Activated T-cell treated with anti-CD3 and anti-CD28 coated beads, Interleukin-2, amount 50 U/mL, for 48 hours (primary cell): ENCODE results near the gene TOPAZ1.

Experiments used
- DNase-seq, 2 experiments: peaks; one replicate each; pipeline ENCODE4 v3.0.0-alpha.2; 2020

TOPAZ1 gene

DNA sequence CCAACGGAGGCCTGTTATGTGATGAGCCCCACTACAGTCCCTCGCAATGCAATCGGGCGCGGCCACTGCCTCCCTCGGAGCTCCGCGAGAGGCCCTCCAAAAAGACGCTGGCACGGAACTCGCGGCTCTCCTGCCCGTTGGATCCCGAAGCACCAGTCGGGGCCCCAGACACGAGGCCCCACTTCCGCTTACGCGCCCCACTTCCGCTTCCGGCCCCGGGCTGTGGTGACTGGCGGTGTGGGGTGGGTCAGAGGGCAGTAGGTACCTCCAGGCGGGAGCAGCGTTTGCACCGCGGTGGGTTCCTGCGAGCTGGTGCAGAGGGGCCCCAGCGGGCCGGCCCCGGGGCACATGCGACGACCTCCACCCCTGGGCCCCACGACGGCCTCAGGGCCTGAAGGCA is at the start of gene TOPAZ1:
TOPAZ1 (plus strand) TSS at position 181 of the 400 bp plus-strand sequence; CDS start at position 349, 168 bp downstream.
- no peak for DNase-seq

DNA sequence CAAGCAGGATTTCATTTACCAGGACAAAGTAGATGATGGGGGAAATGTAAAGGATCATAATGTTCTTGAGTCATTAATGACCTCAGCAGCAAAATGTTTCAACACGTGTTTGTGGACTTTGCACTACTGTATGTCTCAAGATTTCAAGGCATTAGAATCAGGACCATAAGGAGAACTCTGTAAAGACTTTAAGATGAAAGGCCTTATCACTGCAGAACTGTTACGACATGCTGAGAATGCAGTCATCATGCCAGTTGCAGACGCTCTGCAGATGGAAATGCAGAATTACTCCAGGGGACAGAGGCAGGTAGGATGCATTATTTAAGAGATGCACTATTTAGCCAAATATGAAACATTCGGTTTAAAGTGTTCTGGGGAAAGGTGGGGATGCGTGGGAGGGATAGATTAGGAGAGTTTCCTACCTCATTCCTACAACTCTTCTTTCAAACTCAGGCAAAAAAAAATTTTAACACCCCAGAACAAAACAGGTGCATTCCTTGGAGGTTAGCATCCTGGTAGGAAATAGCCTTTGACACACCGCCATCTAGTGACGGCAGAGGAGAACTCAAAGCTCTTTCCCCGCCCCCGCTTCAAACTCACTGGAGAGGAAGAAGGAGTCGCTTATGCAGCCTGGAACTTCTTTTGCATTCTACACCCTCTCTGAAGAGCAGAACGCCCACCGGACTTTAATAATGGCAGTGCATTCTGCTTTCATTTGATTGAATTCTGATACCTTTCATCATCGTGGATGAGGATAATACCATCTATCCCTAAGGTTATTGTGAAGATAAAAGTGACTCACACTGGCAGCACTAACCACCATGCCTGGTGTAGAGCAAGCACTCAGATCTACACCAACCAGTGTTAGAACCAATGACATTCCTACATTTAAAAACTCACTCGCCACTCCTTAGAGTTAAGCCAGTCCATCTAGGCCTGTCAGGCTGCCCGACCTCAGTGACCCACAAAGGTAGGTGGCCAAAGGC is 43.1 kb upstream of the TOPAZ1 start:
- peak; percentile 77 to 80 for DNase-seq

DNA sequence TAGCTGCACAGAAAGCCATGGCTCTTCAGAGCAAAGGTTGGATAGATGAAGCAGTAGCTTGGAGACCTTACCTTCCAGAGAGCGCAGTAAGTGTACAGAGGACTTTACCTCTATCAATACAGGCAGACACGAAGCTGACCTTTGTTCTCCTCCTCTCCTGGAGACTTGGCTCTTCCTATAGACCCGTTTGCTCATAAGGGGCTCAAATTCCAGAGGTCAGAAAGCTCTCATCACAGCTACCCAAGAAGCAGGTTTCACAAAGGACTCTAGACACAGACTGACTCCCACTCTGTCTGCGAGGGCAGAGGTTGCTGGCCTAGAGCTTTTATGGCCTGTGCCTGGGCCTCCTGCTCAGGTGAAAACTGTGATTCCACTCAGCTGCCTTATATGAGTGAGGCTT is 35.4 kb upstream of the TOPAZ1 start:
- DNase-seq, result no peak

DNA sequence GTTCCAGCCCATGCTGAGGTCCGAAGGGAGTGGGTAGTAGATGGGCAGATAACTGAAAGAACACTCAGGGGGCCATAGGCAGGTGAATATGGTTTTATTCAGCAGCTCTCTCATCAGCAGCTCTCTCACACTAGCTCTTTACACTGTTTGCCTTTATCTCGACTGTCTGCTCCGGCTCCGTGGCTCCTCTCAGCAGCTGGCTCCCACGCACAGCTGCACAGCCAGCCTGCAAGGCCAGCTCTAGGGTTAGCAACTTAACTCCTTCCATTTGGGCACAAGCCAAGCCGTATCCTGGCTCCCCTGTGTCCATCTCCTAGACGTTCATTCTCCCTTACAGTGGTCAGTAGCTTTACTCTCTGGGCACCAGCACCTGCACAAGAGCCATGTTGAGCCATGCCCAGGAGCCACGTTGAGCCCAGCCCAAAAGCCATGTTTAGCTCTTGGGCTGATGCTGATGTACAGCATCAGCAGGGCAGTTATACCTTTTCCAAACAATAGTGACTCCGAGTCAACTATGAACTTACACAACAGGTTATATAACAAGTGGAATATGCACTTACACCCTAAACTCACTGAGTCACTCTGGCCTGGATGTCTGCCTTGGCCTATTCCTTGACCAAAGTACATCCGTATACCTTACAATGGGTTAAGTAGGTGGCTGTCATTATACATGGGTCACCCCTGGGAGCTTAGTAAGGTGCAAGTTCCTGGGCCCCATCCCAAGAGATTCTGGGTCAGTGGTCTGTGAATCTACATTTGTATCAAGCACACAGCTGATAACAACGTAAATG is 34.6 kb upstream of the TOPAZ1 start:
- no peak for DNase-seq

DNA sequence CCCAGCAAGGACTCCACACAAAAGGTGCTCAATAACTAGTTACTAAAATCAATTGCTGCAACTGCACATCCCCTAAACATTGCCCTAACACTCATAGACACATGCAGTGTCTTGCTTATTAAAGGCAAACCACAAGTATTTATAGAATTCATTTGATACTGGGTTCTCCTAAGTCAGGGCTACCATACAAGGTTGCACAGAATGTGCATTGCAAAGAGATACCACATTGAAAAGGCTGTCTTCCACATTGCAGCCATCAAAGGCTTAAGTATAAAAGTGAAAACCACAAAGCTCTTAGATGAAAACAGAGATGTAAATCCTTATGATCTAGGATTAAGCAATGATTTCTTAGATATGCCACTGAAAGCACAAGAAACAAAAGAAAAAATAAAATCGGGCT is 33.6 kb upstream of the TOPAZ1 start:
- no peak for DNase-seq

DNA sequence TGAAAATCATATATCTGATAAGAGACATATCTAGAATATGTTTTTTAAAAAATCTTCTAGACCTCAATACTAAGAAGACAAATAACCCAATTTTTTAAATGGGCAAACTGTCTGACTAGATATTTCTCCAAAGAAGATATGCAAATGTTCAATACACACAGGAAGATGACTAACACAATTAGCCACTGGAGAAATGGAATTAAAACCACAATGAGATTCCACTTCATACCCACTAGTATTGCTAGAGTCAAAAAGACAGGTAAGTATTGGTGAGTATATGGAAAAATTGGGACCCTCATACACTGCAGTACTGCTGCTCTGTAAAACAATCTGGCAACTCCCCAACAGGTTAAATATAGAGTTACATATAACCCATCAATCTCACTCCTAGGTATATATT is 33.1 kb upstream of the TOPAZ1 start:
- DNase-seq, result no peak

DNA sequence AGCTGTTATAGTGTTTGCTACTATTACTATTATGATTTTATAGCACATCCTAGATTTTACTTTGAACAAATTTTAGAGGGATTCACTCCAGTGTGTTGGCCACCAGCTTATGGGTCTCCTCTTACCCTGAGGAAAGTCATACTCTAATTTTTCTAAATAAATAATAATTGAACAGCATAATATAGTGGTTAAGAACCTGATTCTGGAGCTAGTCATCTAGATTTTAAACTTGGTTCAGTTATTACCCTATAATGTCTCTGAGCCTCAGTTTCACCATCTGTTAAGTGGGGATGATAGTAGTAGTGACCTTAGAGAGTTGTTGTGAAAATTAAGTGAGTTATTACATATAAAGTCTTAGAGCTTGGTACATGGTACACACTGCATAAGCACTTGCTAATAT is 30.7 kb upstream of the TOPAZ1 start:
- DNase-seq, result no peak

DNA sequence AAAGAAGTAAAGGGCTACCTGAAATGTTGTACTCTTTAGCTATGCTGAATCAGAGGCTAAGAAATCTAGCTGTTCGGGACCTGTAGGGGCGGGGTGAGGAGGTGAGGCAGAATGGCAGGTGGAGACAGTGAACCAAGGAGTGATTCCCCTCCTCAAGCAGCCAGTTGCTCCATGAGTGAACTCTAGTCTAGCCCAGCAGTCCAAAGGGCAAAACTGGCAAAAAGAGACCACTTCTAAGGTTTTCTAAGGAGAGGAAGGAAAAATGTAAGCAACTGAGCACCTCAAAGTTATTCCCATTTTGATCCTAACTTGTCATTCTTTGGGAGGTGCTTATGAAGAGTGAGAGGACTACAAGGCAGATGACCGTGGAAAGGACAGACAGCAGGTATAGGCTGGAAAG is 19.3 kb upstream of the TOPAZ1 start:
- DNase-seq, result no peak

DNA sequence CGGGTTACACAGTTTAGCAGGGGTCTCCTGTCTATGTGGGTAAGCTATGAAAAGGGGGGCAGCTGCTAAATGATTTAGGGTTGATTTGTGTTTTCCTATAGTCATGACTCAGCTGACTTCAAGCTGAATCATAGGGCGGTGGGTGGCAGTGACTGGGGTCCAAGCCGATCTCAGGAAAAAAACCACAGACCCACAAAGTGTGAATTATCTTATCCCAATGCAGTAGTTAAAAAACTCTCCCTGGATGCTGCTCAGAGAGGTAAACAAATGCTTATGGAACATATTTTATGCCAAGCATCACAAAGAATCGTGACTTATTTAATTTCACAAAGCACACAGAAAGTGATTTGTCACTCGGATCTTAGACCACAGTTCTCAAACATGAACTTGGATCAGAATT is 18.4 kb upstream of the TOPAZ1 start:
- no peak for DNase-seq

DNA sequence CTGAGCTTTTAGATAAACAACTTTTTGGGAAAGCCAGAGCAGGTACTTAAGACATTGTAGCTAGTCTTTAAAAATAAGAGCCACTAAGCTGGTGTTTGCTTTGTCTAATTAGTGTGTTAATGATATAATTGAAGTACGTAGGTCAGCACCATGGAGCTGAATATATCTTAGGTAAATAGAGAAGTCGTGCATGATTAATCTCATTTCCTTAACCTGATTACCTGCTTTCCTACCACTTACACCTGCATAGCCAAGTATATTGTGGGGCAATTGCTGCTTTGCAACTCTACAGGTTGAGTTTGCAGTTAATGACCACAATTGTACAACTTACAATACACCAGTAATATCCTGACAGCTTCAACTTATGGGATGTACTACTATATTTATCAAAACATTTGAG is 17.6 kb upstream of the TOPAZ1 start:
- DNase-seq, result no peak

DNA sequence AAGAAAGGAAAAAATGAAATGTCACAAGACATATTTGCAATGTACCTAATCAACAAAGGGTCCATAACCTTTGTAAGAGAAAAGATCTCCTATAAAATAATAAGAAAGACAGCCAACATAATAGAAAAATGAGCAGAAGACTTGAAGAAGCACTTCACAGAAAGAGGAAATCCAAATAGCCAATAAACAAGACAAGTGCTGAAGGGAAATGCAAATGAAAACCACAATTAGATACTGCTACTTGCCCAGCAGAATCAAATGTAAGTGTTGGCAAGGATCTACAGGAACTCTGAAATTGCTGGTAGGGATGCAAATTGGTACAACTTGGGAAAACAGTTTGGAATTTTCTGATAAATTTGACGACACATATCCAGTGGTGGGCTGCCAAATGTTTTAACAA is 15.1 kb upstream of the TOPAZ1 start:
- DNase-seq, result no peak

DNA sequence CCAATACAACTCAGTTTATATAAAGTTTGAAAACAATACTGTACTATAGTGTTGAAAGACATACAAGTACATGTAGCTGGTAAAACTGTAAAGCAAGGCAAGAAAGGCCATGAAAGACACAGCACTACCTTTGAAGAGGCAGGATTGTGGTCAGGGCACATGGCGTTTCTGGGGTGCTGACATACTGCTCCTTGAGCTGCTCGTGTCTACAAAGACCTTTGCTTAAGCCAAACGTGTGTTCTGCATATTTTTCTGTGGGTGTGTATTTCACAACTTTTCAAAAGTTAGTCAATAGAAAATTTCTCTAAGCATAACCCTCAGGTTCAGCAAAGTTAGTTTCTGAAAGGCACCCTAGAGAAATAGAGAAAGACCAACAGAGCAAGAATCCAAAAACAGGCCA is 14.1 kb upstream of the TOPAZ1 start:
- no peak for DNase-seq

DNA sequence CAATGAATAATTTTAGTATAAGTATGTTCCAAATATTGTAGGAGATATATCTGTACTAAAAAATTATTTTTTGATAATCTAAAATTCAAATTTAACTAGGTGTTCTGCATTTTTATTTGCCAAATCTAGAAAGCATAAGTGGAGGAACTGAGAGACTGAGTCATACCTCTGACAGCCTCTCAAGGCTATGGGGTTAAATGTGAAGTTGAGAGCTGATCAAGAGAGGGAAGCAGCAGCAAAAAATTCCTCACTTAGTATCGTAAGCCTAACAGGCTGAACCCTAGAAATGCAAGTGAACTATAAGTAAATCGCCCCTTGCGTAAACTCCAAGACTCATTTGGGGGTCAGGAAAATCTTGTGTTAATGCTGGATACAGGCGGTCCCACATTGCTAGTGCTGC is 12.8 kb upstream of the TOPAZ1 start:
- DNase-seq, result no peak

DNA sequence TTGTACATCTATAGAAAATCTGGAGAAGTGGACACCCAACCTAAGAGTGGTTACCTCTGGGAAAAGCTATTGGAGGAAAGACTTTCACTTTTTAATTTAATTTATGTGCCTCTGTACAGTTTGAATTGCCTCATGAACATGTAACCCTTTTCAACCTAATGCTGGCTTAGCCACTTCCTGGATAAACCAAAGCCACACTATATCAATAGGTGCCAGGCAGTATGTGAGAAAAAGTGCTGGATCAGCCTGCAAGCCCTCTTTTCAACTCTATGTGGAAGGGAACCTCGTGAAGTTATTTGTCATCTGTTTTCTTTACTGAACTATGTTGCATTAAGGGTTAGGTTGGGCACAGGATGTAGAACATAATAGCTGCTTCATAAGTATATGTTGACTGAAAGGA is 9.3 kb upstream of the TOPAZ1 start:
- no peak for DNase-seq

DNA sequence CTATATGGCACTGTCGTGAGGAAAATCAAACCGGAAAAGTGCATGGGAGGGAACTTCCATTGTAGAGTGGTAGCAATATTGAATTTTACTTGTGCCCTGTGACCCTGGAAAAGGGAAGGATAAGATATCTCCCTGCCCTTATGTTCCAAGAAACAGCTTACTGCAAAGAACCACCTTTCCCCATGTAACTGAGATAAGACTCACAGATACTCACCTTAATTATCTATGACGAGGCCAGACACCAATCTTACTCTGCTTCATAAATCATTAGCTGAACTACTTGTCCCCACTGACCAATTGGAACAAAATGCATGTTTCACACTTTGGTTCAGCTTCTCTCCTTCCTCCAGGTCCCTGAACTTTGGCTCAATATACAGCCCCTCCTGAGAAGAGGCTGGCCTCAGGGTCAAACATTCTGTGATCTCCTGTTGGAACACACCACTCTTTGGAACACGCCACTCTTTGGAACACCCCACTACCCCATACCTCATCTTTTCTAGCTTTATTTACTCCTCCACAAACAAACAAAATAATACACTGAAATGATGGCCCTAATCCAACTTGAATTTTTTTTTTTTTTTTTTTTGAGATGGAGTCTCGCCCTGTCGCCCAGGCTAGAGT is 6.9 kb upstream of the TOPAZ1 start:
- DNase-seq, result no peak

DNA sequence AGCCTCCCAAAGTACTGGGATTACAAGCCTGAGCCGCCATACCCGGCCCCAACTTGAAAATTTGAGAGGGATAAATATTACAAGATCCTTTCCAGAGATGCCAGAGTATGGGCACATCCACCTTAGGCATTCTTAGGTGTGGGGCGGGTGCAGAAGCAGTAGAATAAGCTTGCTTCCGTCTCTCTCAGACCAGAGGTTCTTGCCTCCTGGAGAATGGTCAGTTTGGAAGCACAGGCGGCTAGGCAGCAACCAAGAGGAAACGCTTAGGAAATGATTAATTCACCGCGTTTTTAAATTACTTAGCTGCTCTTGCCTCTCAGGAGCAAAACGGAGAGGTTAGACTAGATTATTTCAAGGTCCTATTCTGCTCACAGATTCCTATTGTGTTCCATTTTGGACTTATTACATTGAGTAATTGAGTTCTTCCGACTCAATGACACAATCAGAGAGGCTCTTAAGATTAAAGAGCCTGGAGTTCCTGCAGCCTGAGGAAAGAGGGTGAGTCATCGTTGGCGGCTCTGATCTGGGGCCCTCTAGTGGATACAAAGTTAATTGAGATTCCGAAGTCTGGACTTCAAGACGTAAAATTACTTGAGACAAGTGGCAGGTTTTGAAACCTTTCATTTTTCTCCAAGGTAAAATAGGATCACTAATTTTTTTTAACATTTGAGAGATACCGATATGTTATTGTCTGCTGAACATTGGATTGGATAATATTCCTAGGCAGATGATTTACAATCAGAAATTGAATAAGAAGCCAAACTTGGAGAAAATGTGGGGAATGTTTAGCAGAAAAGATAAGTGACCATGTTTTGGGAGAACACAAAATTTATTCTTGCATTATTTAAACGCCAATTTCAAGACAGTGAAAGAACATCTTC is 5.8 kb upstream of the TOPAZ1 start:
- peak; percentile 25 to 53 for DNase-seq

DNA sequence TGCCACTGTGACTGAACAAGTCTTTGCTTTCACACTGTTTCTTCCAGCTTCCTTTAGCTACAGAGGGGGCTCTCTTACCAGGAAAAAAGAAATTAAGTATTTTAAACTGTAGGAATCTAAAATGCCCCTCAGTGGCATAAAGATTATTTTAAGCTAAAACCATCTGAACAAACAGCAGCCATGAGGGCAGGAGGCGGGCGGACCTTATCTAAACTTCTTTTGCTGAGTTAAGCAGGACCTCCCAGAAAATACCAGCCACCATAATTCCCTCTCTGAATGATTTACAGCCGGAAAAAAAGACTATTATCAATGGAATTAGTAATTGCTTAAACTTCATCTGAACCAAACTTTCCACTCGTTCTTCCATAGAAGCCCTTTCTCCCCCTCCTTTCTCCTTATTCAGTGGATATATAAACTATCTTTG is 5.2 kb upstream of the TOPAZ1 start:
- no peak for DNase-seq

DNA sequence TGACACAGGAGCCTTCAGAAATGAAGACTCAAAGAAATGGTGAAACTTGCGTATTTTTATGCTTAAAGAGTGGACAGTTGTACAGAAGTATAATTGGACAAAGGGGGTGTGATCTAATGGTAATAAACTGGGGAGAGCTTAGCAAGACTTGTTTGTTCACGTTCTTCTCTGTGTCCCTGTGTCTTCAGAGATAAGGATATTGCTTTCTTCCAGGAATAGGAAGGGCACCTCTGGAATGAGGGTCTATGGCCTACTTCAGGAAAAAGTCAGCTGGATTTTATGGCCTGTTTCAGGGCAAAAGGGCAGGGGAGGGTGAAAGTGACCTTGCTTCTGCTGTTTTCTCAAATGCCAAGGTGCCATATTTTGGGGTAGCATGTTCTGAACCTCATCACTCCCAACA is 4.5 kb upstream of the TOPAZ1 start:
- no peak for DNase-seq

DNA sequence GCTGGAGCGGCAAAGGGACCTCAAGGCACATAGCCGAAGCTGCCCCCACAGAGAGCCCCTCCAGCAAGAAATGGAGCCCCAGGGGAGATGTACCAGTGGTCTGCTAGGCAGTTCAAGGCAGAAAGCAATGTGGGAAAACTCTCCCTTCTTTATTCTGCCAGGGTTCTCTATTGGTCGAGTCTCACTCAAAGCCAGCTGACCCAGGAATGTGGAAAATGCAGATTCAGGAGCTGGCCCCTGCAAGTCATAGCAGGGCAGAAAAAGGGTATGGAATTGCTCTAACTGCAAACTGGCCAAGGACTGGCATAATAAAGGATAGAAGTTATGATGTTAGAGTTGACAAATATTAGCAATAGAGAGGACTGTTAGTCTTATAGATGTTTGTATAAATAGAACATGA is 4.0 kb upstream of the TOPAZ1 start:
- no peak for DNase-seq

DNA sequence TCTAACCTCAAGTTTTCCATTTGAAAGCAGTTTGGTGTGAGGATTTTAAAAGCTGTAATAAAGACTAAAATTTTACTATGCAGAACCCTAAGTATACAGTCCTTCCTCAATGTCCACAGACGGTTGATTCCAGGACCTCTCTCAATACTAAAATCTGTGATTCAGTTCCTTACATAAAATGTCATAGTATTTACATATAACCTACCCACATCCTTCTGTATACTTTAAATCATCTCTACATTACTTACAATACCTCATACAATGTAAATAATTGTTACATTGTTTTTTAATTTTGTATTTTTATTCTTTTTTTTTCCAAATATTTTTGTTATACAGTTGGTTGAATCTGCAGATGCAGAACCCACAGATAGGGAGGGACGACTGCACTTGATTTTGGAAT is 2.8 kb upstream of the TOPAZ1 start:
- no peak for DNase-seq

DNA sequence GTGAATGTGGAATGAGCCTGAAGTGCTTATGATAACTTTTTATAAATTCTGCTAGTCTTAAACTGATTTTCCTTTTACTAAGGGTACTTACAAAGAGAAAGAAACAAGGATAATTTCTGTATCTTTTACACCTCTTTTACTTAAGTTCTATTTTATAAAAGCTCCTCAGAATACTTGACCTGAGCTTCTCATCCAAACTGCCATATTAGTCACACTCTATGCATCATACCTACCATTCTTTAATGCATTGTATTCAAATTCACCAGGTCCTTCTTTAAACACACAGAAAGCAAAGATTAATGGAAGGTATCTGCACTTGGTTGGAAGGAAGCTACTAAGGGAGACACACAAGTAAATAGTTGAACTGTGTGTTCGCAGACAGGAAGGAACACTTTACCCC is 1.6 kb upstream of the TOPAZ1 start:
- no peak for DNase-seq

DNA sequence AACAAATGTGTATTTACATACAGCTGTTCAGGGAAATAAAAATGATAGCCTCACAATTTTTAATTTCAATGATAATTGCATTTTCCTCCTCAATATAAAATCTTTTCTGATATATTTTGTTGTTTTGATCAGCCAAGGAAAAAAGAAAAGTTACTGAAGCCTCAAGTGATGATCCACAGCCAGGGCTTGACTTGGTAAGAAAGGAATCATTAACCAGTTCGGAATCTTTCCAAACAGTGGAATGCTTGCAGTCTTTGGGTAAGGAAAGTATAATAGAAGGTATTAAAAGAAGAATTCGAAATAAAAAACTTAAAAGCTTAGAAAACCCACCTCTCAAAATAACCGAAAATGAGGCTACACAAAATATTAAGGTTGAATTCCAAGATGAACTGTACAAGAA is 1.0 kb downstream of the TOPAZ1 start:
- no peak for DNase-seq

DNA sequence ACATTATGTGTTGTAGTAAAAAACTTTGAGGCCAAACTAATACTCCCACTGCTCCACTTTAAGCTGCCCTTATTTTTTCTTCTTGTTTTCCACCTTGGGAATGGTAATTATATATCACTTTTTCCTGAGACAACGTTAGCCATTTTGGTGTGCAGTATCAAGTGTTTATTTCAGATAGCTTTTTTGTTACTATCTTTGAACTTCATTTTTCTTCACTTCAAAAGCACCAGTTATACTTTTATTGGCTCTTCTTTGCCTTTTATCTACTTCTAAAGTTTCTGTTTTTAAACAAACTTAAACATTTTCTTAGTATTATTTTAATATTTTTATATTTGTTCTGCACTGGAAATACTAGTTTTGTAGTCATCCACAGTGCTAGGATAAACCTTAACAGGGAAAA is 6.5 kb downstream of the TOPAZ1 start:
- no peak for DNase-seq
